ENCODE measurements around the gene ST6GALNAC3. TPM values are rescaled to one million over a fixed set of nuclear protein-coding genes. Genes with fewer than 3 reads are reported as not detected.

Gene ST6GALNAC3
- total and polyA plus RNA-seq, 11 donors = 2.5 to 7.7 (median 4.4) TPM

GRCh38 chr1:76260279-76260678 lies 185.7 kb downstream of the ST6GALNAC3 start:
- Histone ChIP-seq H3K36me3 (no peaks in the 10 kb centered on the region), H3K4me1 (peaks cover 0 to 18% (median 0%) of the 10 kb centered on the region in 12 donors), H3K27ac (no peak overlapping the region), H3K4me3 (no peak overlapping the region), H3K9me3 (no peaks in the 10 kb centered on the region), H3K27me3 (no peaks in the 10 kb centered on the region)
- intact Hi-C loops (cut with DNase I) = no loop called here
- 47 to 55% (median 52%) methylated on average over 2 of the region's 2 CpGs for WGBS, 4 donors
- no peak for DNase-seq
- no peak for TF ChIP-seq CTCF (IDR thresholded peaks at IDR 0.05)
- no peak for TF ChIP-seq POLR2A (IDR thresholded peaks at IDR 0.05)
- ATAC-seq = peak in 1 of 4 donors; percentile 18

GRCh38 chr1:76262601-76263000 lies 188.1 kb downstream of the ST6GALNAC3 start:
- H3K27ac ChIP-seq = no peak overlapping the region
- H3K36me3 ChIP-seq = no peaks in the 10 kb centered on the region
- no peak for DNase-seq
- no peak for TF ChIP-seq CTCF (IDR thresholded peaks at IDR 0.05)
- no peak for TF ChIP-seq POLR2A (IDR thresholded peaks at IDR 0.05)
- H3K4me3 ChIP-seq = no peak overlapping the region
- intact Hi-C loops (cut with DNase I) = no loop called here
- 78 to 84% (median 79%) methylated on average over 5 of the region's 5 CpGs for WGBS, 4 donors
- H3K4me1 ChIP-seq = peaks cover 0 to 19% (median 0%) of the 10 kb centered on the region in 12 donors
- no peaks in the 10 kb centered on the region for H3K27me3 ChIP-seq
- no peaks in the 10 kb centered on the region for H3K9me3 ChIP-seq
- ATAC-seq = no peak

GRCh38 chr1:76264642-76265041 lies 190.1 kb downstream of the ST6GALNAC3 start:
- Histone ChIP-seq H3K4me1 (peaks cover 0 to 38% (median 7%) of the 10 kb centered on the region in 12 donors), H3K9me3 (no peaks in the 10 kb centered on the region), H3K36me3 (no peaks in the 10 kb centered on the region), H3K27ac (no peak overlapping the region), H3K27me3 (no peaks in the 10 kb centered on the region), H3K4me3 (no peak overlapping the region)
- TF ChIP-seq CTCF (IDR thresholded peaks at IDR 0.05) = no peak
- TF ChIP-seq POLR2A (IDR thresholded peaks at IDR 0.05) = no peak
- DNase-seq (no peak), ATAC-seq (no peak)
- intact Hi-C loops (cut with DNase I) = no loop called here

- intact Hi-C loops (cut with DNase I) = no loop called here
Observed at GRCh38 chr1:76266762-76267161, 192.2 kb downstream of the ST6GALNAC3 start.

More at GRCh38 chr1:76266762-76267161, 192.2 kb downstream of the ST6GALNAC3 start:
- H3K9me3 ChIP-seq = no peaks in the 10 kb centered on the region
- WGBS, 4 donors = 42 to 73% (median 57%) methylated on average over 4 of the region's 4 CpGs
- H3K27ac ChIP-seq = peak overlapping the region in 1 of 12 donors; percentile 72
- DNase-seq (peak in 1 of 5 donors; percentile 18), ATAC-seq (peak in 3 of 4 donors; percentile 23 to 33 (median 26))
- no peaks in the 10 kb centered on the region for H3K36me3 ChIP-seq
- peaks cover 0 to 44% (median 8%) of the 10 kb centered on the region in 12 donors for H3K4me1 ChIP-seq
- TF ChIP-seq POLR2A (IDR thresholded peaks at IDR 0.05) (no peak), CTCF (IDR thresholded peaks at IDR 0.05) (no peak)
- H3K4me3 ChIP-seq = no peak overlapping the region
- H3K27me3 ChIP-seq = no peaks in the 10 kb centered on the region

All from heart left ventricle (tissue), 16 donors.